Measurements from ENCODE around the gene FAM107B. TPM values are rescaled to one million over a fixed set of nuclear protein-coding genes. Genes with fewer than 3 reads are reported as not detected.

FAM107B gene
- total RNA-seq, 1 donor = 30.0 TPM

- DNase-seq (ENCODE audit: insufficient read length, low spot score, missing footprints) = no peak
- Histone ChIP-seq H3K79me2 (ENCODE audit: insufficient read depth, low read length) (no peaks in the 10 kb centered on the region), H3K27me3 (ENCODE audit: insufficient read depth, low read length) (no peaks in the 10 kb centered on the region), H3K4me3 (ENCODE audit: insufficient read depth, low read length) (no peak overlapping the region), H2AFZ (ENCODE audit: low read length) (no peak overlapping the region), H3K36me3 (ENCODE audit: insufficient read depth, low read length) (peaks cover 6% of the 10 kb centered on the region), H3K4me2 (ENCODE audit: insufficient read depth, low read length) (no peak overlapping the region), H4K20me1 (ENCODE audit: insufficient read depth, low read length) (no peaks in the 10 kb centered on the region), H3K4me1 (ENCODE audit: insufficient read depth, low read length) (no peaks in the 10 kb centered on the region), H3K27ac (ENCODE audit: low read depth, low read length) (no peak overlapping the region), H3K9me3 (ENCODE audit: low read depth, low read length) (no peaks in the 10 kb centered on the region)
- TF ChIP-seq, protein P1, sequence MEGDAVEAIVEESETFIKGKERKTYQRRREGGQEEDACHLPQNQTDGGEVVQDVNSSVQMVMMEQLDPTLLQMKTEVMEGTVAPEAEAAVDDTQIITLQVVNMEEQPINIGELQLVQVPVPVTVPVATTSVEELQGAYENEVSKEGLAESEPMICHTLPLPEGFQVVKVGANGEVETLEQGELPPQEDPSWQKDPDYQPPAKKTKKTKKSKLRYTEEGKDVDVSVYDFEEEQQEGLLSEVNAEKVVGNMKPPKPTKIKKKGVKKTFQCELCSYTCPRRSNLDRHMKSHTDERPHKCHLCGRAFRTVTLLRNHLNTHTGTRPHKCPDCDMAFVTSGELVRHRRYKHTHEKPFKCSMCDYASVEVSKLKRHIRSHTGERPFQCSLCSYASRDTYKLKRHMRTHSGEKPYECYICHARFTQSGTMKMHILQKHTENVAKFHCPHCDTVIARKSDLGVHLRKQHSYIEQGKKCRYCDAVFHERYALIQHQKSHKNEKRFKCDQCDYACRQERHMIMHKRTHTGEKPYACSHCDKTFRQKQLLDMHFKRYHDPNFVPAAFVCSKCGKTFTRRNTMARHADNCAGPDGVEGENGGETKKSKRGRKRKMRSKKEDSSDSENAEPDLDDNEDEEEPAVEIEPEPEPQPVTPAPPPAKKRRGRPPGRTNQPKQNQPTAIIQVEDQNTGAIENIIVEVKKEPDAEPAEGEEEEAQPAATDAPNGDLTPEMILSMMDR (IDR thresholded peaks at IDR 0.05; ENCODE audit: extremely low read depth, low read depth, low read length) = no peak
Observed at GRCh38 chr10:14519785-14520184, 254.9 kb downstream of the FAM107B start.

GRCh38 chr10:14518149-14518548 lies 256.5 kb downstream of the FAM107B start:
- no peaks in the 10 kb centered on the region for H3K9me3 ChIP-seq (ENCODE audit: low read depth, low read length)
- TF ChIP-seq, protein P1 (IDR thresholded peaks at IDR 0.05; ENCODE audit: extremely low read depth, low read depth, low read length) = no peak
- no peak for DNase-seq (ENCODE audit: insufficient read length, low spot score, missing footprints)
- no peaks in the 10 kb centered on the region for H3K4me1 ChIP-seq (ENCODE audit: insufficient read depth, low read length)
- no peaks in the 10 kb centered on the region for H3K27me3 ChIP-seq (ENCODE audit: insufficient read depth, low read length)
- peaks cover 6% of the 10 kb centered on the region for H3K36me3 ChIP-seq (ENCODE audit: insufficient read depth, low read length)
- no peak overlapping the region for H2AFZ ChIP-seq (ENCODE audit: low read length)
- no peaks in the 10 kb centered on the region for H3K79me2 ChIP-seq (ENCODE audit: insufficient read depth, low read length)
- H4K20me1 ChIP-seq (ENCODE audit: insufficient read depth, low read length) = no peaks in the 10 kb centered on the region
- H3K4me2 ChIP-seq (ENCODE audit: insufficient read depth, low read length) = no peak overlapping the region
- no peak overlapping the region for H3K4me3 ChIP-seq (ENCODE audit: insufficient read depth, low read length)
- no peak overlapping the region for H3K27ac ChIP-seq (ENCODE audit: low read depth, low read length)

GRCh38 chr10:14513123-14513522 lies 261.6 kb downstream of the FAM107B start:
- DNase-seq (ENCODE audit: insufficient read length, low spot score, missing footprints) = no peak
- Histone ChIP-seq H4K20me1 (ENCODE audit: insufficient read depth, low read length) (no peaks in the 10 kb centered on the region), H3K4me3 (ENCODE audit: insufficient read depth, low read length) (no peak overlapping the region), H3K4me1 (ENCODE audit: insufficient read depth, low read length) (no peaks in the 10 kb centered on the region), H3K36me3 (ENCODE audit: insufficient read depth, low read length) (no peaks in the 10 kb centered on the region), H3K79me2 (ENCODE audit: insufficient read depth, low read length) (no peaks in the 10 kb centered on the region), H3K27me3 (ENCODE audit: insufficient read depth, low read length) (no peaks in the 10 kb centered on the region), H3K27ac (ENCODE audit: low read depth, low read length) (no peak overlapping the region), H3K9me3 (ENCODE audit: low read depth, low read length) (no peaks in the 10 kb centered on the region), H2AFZ (ENCODE audit: low read length) (no peak overlapping the region), H3K4me2 (ENCODE audit: insufficient read depth, low read length) (no peak overlapping the region)
- TF ChIP-seq, protein P1 (IDR thresholded peaks at IDR 0.05; ENCODE audit: extremely low read depth, low read depth, low read length) = no peak

GRCh38 chr10:14510346-14510745 lies 264.4 kb downstream of the FAM107B start:
- Histone ChIP-seq H3K36me3 (ENCODE audit: insufficient read depth, low read length) (no peaks in the 10 kb centered on the region), H2AFZ (ENCODE audit: low read length) (no peak overlapping the region), H3K9me3 (ENCODE audit: low read depth, low read length) (no peaks in the 10 kb centered on the region), H4K20me1 (ENCODE audit: insufficient read depth, low read length) (no peaks in the 10 kb centered on the region), H3K4me1 (ENCODE audit: insufficient read depth, low read length) (no peaks in the 10 kb centered on the region), H3K4me2 (ENCODE audit: insufficient read depth, low read length) (no peak overlapping the region), H3K27ac (ENCODE audit: low read depth, low read length) (no peak overlapping the region), H3K79me2 (ENCODE audit: insufficient read depth, low read length) (no peaks in the 10 kb centered on the region), H3K27me3 (ENCODE audit: insufficient read depth, low read length) (no peaks in the 10 kb centered on the region), H3K4me3 (ENCODE audit: insufficient read depth, low read length) (no peak overlapping the region)
- TF ChIP-seq, protein P1 (IDR thresholded peaks at IDR 0.05; ENCODE audit: extremely low read depth, low read depth, low read length) = no peak
- no peak for DNase-seq (ENCODE audit: insufficient read length, low spot score, missing footprints)

Data from osteoblast (primary cell).